GM21786 (cell line): ENCODE measurements around the gene TTC3.

Source experiments
- ATAC-seq: cut with Tn5 transposase; IDR thresholded peaks from one replicate; pipeline ENCODE4 v1.9.1; 2021; ENCODE audit not compliant: unreplicated experiment

Gene TTC3

DNA sequence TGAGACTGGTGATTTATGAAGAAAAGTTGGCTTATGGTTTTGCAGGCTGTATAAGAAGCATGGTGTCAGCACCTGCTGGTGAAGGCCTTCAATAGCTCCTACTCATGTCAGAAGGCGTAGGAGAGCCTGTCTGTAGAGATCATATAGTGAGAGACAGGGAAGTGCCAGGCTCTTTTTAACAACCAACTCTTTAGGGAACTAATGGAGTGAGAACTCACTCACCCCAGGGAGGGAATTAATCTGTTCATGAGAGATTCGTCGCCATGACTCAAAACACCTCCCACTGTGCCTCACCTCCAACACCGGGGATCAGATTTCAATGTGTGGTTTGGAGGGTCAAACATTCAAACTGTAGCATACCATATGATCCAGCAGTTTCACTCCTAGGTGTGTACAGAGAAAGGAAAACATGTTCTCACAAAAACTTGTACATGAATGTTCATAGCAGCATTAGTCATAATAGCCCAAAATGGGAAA, 72.6 kb downstream of the TTC3 start:
- no peak for ATAC-seq

DNA sequence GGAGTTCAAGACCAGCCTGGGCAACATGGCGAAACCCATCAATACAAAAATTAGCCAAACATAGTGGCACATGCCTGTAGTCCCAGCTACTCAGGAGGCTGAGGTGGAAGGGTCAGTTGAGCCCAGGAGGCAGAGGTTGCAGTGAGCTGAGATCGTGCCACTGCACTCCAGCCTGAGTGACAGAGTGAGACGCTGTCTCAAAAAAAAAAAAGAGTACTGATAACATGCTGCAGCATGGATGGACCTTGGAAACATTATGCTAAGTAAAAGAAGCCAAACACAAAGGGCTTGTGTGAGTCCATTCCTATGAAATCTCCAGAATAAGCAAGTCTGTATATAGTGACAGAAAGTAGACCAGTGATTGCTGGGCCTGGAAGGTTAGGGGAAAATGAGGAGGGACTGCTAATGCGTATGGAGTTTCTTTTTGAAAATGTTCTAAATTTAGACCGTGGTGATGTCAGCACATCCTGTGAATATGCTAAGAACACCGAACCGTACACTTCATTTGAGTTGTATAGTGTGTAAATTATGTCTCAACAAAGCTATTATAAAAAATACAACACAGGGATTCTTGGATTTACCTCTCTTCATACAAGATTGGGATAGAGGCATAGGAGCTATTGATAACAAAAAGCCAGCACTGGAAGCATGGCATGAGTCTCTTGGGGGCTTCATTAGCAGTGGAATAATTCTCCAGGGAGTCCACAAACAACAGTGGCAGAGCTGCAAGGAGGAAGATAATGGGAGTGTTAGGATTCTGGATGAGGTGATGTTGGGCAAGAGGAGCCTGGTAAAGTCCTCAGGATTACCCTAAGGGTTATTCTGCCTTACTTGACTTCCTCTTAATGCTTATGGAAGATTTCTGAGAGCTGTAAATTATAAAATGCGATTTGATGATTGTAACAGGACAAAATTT, 73.5 kb downstream of the TTC3 start:
- no peak for ATAC-seq

DNA sequence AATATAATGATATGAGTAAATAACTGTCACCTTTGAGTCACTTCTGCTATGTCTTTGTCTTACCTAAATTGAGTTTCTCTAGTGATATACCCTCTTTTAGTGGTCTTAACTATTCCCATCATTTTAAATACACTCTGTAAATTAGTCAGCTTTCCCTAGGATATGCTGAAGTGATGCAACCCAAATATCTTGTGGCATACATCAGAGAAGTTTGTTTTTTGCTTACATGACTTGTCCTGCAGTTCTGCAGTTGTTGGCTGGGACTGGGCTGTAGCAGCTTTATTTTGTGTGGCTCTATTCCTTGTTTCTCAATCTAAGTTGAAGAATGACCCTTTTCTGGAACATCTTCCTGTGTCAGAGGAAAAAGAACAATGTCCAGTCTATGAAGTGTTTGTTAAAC, 76.4 kb downstream of the TTC3 start:
- no peak for ATAC-seq

DNA sequence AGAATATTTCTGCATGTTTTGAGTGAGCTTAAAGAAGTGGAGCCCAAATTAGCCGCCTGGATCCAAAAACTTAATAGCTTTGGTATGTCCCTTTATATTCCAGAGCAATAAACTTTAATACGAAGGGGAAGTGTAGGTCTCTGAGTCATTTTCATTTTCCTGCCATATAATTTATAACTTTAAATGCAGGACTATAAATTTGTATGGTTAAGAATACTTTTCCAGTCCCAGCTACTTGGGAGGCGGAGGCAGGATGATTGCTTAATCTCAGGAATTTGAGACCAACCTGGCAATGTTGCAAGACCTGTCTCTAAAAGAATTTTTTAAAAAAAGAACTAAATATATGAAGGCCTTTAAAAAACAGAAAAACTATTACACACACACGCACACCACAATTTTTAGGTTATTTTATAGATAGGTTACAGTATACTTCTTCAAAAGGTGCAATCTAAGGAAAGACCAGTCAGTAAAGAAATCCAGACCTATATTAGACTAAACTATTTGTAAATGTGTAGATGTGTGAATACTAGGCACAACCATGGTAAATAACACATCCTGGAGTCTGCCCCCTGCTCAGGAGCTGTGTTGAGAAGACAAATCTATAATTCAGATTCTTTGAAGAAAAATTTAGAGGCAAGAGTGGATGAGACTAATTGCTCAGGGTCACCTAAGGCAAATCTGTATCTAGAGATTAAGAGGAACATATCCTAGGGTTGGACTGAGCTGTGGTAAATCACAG, 80.3 kb downstream of the TTC3 start:
- ATAC-seq = no peak

DNA sequence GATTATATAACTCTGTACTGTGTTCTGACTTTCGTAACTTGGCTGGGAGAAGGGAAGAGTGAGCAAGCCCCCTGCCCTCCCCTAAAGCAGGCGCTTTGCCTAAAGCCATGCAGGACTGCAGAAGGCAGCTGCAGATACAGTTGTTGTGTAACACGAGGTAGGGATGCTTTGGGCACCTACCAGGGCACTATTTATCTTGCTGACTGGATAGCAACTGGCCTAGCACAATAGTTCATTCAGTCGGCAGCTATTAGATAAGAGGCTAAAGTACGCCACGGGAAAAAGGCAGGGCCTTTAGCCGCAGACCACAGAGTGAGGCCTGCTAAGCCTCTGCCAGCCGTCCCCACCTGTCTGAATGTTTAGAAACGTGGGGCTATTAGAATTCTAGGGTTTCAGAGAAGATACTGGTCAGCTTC, 80.9 kb downstream of the TTC3 start:
- no peak for ATAC-seq

DNA sequence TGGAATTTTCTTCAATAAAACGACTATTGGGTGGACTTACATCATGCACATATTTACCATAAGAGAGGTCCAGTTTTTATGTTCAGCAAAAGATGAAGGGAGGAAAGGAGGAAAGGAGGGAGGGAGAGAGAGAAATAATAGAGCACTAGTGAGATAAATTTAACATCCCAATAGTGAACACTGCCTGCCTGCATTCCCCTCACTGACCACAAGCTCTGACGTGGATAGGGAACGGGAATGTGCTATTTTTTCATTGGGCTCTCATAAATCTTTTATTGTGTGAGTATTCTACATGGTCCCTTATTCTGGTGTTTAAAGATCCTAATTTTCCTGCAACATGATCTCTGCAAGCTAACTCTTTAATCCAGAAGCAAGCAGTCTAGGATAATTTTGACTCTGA, 82.1 kb downstream of the TTC3 start:
- no peak for ATAC-seq

DNA sequence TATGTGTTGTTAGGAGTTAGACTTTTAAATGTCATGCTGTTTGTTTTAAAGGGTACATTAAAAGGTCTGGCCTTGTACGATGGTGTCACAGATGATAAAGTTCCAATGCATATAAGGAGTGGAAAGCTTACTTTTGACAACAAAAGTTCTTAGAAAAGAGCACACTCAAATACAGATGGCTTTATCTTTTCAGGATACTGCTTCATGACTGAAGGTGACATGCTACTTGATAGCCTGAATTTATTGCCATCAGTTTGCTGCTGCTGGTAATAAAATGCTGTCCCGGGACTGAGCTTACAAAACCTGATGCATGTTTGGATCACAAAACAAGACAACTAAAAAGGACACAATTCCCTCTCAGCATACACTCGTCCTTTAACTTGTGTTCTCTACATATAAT, 84.9 kb downstream of the TTC3 start:
- no peak for ATAC-seq

DNA sequence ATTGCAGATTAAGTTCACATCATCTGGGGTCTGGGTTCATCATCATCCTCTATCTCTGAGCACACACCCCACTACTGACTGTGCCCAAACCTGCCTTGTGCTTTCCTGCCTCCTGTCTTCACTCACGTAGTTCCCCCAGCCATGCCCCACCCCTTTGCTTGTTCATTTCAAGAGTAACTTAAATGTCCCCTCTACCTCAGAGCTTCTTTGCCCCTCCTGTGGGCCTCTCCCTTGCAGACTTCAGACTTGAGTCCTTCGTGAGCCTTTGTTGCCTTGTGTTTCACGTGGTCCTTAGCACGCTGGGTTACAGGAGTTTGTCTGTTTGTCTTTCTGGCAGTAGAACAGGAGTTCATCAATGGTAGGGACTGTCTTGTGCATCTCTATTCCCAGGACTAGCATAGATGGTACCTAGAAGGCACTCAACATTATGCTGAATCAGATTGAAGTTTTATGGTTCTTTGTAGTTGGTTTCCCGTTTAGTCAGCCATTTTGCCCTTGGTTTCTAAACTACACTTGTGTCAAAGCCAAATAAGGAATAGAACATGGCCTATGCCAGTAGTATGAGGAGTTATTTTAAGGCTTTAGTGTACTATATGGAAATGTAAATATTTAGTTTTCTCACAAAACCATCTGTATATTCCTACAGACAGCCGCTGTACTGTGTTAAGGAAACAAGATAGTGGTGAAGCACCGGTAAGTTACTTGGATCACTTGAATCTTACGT, 86.2 kb downstream of the TTC3 start:
- ATAC-seq = peak; percentile 47

DNA sequence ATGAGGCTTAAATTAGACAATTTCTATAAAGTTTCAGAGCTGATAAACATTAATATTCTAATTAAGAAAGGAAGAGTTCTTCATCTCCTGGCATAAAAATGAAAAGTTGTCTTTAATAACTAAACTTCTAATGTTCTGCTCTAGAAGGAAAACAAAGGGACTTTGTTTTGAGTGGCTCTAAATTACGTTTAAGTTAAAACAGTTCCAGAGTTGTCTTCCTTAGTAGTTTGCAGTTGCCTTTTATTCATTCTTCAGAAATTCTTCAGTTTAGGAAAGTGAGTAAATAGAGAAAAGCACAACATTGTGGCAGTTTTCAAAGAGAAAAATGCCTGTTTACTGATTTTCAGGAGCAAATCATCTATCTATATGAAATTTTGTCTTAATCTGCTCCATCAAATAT, 86.9 kb downstream of the TTC3 start:
- no peak for ATAC-seq

DNA sequence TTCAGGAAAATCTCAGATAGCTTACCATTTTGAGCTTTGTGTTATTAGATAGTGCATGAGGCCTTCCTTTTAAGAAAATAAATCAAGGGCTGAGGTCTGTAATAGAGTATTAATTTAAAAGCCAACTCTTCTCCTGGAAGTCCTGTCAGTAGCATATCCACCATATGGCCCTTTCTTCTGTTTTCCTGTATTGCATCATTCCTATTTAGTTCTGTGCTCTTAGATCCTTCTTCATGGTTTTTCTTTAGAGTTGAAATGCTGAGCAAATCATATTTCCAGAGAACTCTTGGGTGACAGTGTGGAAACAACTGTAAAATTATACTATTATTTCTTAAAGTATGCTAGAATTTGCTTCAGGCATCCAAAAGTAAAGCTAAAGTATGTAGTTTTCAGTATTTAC, 91.7 kb downstream of the TTC3 start:
- no peak for ATAC-seq

DNA sequence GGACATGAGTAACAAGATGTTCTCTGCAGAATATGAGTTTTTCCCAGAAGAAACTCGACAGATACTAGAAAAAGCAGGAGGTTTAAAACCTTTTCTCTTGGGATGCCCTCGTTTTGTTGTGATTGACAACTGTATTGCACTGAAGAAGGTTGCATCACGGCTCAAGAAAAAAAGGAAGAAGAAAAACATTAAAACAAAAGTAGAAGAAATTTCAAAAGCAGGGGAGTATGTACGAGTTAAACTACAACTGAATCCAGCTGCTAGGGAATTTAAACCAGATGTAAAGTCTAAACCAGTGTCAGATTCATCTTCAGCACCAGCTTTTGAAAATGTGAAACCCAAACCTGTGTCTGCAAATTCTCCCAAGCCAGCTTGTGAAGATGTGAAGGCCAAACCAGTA, 92.5 kb downstream of the TTC3 start:
- ATAC-seq = no peak

DNA sequence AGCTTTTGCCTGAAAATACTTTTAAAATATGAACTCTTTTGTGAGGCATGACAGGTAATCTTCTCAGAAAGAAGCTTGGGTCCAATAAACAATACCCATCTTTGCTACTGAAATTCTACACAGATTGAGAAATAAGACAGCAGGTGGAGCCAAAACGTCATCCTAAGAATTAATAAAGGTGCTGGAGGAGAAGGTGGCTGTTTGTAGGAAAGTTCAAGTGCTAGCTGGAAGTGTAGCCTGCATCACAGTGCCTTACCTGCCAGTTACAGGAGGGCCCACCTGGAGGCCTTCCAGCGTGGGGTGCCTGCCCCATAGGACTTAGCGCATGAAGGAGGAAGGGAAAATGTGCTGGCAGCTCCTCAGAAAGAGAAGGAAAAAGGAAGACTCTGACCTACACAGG, 93.7 kb downstream of the TTC3 start:
- no peak for ATAC-seq

DNA sequence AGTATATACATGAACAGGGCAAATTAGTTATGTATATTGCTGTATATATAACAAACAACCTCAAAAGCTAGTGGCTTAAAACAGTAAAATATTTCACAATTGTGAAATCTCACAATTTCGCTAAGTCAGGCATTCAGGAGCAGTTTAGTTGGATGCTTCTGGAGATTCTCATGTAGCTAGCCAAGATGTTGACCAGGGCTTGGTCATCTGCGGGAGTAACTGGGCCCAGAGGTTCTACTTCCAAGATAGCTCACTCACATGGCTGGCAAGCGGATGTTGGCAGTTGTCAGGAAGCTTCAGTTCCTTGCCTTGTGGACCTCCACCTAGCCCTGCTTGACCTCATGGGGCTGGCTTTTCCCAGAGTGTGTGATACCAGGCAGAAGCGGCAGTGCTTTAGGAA, 95.6 kb downstream of the TTC3 start:
- ATAC-seq = no peak

DNA sequence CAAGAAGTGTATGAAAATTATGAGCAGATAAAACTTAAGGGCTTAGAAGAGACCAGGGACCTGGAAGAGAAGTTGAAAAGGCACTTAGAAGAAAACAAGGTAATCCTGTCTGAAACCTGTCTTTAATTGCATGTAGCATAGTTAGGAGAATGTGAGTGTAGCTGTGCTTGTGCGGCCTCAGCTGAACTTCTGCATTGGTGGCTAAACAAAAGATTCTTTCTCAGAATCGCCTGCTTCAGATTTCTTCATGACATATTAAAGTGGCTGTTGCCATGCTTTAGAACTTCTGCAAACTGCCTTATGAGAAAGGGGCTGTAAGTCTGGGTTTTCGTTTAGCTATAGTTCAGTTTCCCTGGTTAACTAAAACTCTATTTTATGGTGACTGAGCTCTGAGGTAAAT, 99.6 kb downstream of the TTC3 start:
- ATAC-seq = no peak

DNA sequence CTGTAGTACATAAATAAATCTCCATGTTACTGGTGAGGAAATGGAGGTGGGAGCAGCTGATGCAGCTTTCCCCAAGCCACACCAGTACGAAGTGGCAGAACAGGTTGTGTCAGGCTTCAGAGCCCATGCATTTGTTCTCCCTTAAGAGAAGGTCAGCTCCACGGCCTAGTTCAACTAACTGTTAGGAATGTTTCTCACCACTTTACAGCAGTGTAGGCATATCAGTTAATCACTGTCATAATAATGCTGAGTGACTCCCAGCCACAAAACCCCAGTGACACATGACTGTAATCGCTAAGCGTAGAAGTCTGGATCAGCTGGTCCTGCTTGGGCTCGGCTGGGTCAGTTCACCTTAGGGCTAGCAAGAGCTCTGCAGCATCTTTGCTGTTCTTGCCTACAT, 103.7 kb downstream of the TTC3 start:
- ATAC-seq = no peak

DNA sequence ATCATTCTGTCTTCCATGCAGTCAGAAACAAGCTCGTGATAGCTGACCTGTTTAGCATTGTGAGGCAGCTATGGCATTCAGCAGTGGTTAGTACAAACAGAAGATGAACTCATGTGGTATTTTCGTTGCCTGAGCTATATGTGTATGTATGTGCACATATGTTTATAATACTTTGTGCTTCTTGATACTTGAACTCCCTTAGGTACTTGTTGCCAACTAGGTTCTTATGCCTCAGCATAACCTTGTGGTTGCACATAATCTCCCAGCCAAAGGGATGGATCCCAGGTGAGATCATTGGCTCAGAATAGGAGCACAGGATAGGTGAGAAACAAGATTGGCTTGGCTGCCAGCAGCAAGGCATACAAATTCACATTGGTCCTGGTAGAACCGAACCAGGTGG, 108.0 kb downstream of the TTC3 start:
- ATAC-seq = no peak

DNA sequence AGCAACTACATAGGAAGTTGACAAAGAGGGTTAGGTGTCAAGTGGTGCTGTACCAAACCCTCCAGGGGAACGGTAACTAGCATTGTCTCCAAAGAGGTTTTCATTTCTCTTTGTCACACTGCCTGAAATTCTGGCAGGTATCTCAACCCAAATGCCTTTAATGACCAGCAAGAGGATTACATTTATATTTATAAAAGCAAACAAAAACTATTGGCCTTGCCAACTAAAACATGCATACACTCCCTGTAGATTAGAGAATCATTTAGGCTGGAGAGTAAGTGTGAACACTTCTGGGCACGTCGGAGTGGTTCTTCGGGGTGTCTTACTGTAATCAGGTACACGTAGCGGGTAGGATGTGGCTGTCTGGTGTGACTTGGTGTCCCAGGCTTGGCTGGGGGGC, 109.2 kb downstream of the TTC3 start:
- ATAC-seq = no peak

DNA sequence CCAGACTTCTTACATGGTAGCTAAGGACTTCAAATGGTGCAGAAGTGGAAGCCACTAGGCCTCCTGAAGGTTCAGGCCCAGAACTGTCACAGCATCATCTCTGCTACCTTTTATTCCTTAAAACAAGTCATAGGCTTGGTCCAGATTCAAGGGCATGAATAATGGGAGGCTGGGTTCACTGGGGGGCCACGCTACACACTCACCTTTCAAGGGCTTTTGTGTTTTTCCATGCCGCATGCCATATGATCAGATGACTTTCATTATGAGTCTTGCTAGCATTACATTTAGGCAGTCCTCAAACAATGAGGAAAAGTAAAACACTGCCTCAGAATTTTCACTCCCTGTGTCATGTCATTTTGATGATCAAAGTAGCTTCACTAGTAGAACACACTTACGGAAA, 110.7 kb downstream of the TTC3 start:
- no peak for ATAC-seq

DNA sequence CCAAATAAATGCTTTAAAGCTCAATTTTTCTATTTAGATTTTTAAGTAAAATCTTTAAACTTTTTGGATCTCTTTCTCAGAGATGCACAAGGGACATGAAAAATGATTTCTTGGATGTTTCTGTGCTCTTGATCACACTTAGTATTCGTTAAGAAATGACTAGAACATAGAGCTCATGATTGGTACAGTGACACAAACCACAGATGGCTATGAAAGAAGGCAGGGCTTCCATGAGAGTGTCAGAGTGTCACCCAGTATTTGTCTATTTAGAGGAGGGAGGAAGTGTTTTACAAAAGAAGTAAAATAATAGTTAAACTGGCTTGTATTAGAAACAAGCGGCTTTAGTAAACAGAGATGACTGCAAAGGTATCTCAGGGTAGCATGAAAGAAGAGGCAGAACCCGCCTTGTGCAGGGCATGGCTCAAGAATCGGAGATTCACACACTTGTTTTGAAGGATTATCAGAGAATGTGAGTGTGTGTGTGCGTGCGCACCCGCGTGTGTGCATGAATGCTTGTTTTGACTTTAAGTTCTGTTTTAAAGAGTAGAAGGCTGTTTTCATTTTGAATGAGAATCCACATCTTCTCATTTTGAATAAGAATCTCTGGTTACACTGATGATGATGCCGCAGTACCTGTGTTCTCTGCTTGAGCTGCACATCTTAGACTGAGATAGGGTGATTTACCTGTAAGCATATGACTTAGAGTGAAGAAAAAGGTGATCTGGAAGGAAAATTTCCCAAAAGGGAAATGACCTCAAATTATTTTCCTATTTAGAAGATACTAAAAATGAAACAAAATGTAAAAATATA, 111.9 kb downstream of the TTC3 start:
- ATAC-seq = no peak

DNA sequence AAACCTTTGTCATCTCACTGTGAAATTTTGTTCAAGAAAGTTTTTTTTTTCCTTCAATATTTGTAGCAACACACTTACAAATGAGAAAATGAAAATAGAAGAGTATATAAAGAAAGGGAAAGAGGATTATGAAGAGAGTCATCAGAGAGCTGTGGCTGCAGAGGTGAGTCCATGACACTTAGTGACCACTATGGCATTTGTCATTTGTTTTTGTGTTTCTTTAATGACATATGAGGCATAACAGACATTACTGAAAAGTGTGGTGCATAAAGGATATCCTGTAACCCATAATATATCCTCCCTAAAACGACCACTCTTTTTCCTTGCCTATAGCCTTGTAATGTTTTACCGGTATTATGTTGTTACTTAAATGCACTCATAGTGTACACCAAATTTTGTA, 113.9 kb downstream of the TTC3 start:
- ATAC-seq = no peak

DNA sequence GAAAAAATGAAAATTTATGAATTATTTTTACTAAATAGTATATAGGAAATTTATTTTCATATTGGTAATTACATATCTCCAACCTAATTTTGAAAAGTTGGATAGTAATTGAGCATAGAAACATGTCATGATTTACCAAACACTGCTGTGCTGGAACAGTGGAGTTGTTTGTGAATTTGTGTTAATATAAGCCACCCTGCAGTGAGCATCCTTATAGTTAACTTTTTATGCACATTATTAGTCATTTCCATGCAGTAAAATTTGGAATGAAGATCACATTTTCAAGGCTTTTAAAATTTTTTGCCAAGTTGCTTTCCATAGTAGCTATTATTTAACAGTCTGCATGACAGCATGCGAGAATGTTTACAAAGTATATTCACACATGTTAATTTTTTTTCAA, 115.8 kb downstream of the TTC3 start:
- no peak for ATAC-seq
